T-cell (primary cell): ENCODE data around the gene ZNF581. TPM values are rescaled to one million over a fixed set of nuclear protein-coding genes. Genes with fewer than 3 reads are reported as not detected.
A peak's percentile ranks its signal among the peaks of the same experiment; 100 is the strongest.

Experiments
- ATAC-seq, 4 experiments: fragments of 200-7000 bp in 3 of 4; fragments of 150-1000 bp in 1 of 4; cut with Tn5 transposase; replicated peaks in 1 of 4; 1 replicate in 3 of 4; 2 replicates in 1 of 4; pipeline ENCODE4 v1.10.0; 2021; ENCODE audit warnings: moderate library complexity in 3 of 4, mild to moderate bottlenecking in 2 of 4, moderate number of reproducible peaks in 1 of 4
- CTCF ChIA-PET, 2 donors: fragments of 300-600 bp; sonication (Branson Sonifier 250); formaldehyde crosslinking; loops; one replicate each; lab custom pipeline; 2022; ENCODE audit warnings: antibody characterized with exemption in 2 of 2; lab: Charles Lee
- POLR2A ChIA-PET, 2 donors: fragments of 300-600 bp; sonication (Branson Sonifier 250); formaldehyde crosslinking; loops; one replicate each; lab custom pipeline; 2022; ENCODE audit warnings: antibody characterized with exemption in 2 of 2; lab: Charles Lee
- DNase-seq, 35 experiments: peaks; one replicate each; pipeline versions ENCODE4 v3.0.0 to v3.0.0-alpha.2; 2013 to 2023
- H3K27ac ChIP-seq: one replicate; pipeline ENCODE4 v1.5.1; 2013; ENCODE audit warnings: low read length
- H3K27me3 ChIP-seq, 2 experiments: replicated peaks in 1 of 2; 1 replicate in 1 of 2; 2 replicates in 1 of 2; pipeline versions ENCODE4 v1.6.1 to v1.7.0; 2013; ENCODE audit warnings: low read length in 1 of 2, mixed read lengths in 1 of 2; ENCODE audit not compliant: control insufficient read depth in 2 of 2, insufficient read depth in 2 of 2; ENCODE audit errors: extremely low read depth in 1 of 2
- H3K36me3 ChIP-seq, 2 donors: 1 replicate in 1 of 2; 2 replicates in 1 of 2; pipeline versions ENCODE4 v1.6.1 to v1.7.0; 2013; ENCODE audit warnings: low read length in 1 of 2; ENCODE audit not compliant: control insufficient read depth in 2 of 2, insufficient read depth in 1 of 2; ENCODE audit errors: extremely low read depth in 1 of 2
- H3K4me1 ChIP-seq, 2 experiments: 1 replicate in 1 of 2; 2 replicates in 1 of 2; pipeline versions ENCODE4 v1.6.1 to v1.7.0; 2013; ENCODE audit warnings: low read length in 2 of 2, mixed read lengths in 1 of 2; ENCODE audit not compliant: insufficient read depth in 2 of 2, control insufficient read depth in 1 of 2; ENCODE audit errors: extremely low read depth in 1 of 2
- H3K4me3 ChIP-seq, 2 donors: 1 replicate in 1 of 2; 2 replicates in 1 of 2; pipeline versions ENCODE4 v1.5.1 to v1.7.0; 2013; ENCODE audit warnings: mild to moderate bottlenecking in 2 of 2, low read length in 1 of 2, moderate library complexity in 1 of 2; ENCODE audit not compliant: control insufficient read depth in 1 of 2; ENCODE audit errors: extremely low read depth in 1 of 2
- H3K9me3 ChIP-seq: 2 replicates; pipeline ENCODE4 v1.7.0; 2013
- H3K27ac Mint-ChIP-seq, 2 donors: one replicate each; pipeline ENCODE4 v1.8.0; 2020 to 2021; ENCODE audit warnings: mild to moderate bottlenecking in 2 of 2, mixed read lengths in 2 of 2
- H3K27me3 Mint-ChIP-seq, 2 donors: one replicate each; pipeline ENCODE4 v1.8.0; 2021 to 2022; ENCODE audit warnings: mixed read lengths in 2 of 2
- H3K36me3 Mint-ChIP-seq: one replicate; pipeline ENCODE4 v1.8.0; 2021; ENCODE audit warnings: mixed read lengths
- H3K4me1 Mint-ChIP-seq, 3 donors: one replicate each; pipeline ENCODE4 v1.8.0; 2020 to 2022; ENCODE audit warnings: mixed read lengths in 3 of 3, mild to moderate bottlenecking in 1 of 3
- H3K4me3 Mint-ChIP-seq, 3 donors: one replicate each; pipeline ENCODE4 v1.8.0; 2020 to 2022; ENCODE audit warnings: mild to moderate bottlenecking in 3 of 3, mixed read lengths in 3 of 3, moderate library complexity in 3 of 3
- H3K9me3 Mint-ChIP-seq, 3 donors: one replicate each; pipeline ENCODE4 v1.8.0; 2020 to 2022; ENCODE audit warnings: mixed read lengths in 3 of 3
- WGBS: methylation state at CpG from one replicate; pipeline ENCODE4 v1.1.5; 2013; ENCODE audit warnings: missing lambda C conversion rate; ENCODE audit not compliant: insufficient coverage; 5-methylcytosine and 5-hydroxymethylcytosine counted together
- total RNA-seq, 35 experiments: library from RNA in 6 of 35; stranded (reverse) in 6 of 35; fragments of 120-200 nt in 1 of 35; gene quantifications; one replicate each; pipeline versions ENCODE4 v1.2.1 to v1.2.4 and lab custom pipeline; 2013 to 2026

The ZNF581 gene
- total RNA-seq, 5 donors from 2014 or later (not counting 1 experiment from before 2014, with no cell fraction given), result 26.4 to 38.7 (median 31.9) TPM

- Mint-ChIP-seq H3K27me3 (no peaks in the 10 kb centered on the region), H3K4me3 (peak overlapping the region in 1 of 3 donors; percentile 84), H3K4me1 (peaks cover 53 to 59% (median 57%) of the 10 kb centered on the region in 3 donors), H3K27ac (peak overlapping the region in 1 of 2 donors; percentile 95), H3K36me3 (peaks cover 3% of the 10 kb centered on the region), H3K9me3 (no peaks in the 10 kb centered on the region)
- Histone ChIP-seq H3K9me3 (no peaks in the 10 kb centered on the region), H3K4me3 (no peak overlapping the region), H3K36me3 (peaks cover 0 to 3% of the 10 kb centered on the region in 2 donors), H3K4me1 (peaks cover 30 to 44% of the 10 kb centered on the region in 2 experiments), H3K27me3 (no peaks in the 10 kb centered on the region), H3K27ac (no peak overlapping the region)
- CTCF ChIA-PET, result interaction anchor here (0.6 to 4.4 kb wide), 4 partner anchors 9 to 71 kb away, joined by 4 to 42 read pairs (median 14); partner anchors contain the start of gene ZNF865 (in 1 of the 2)
- POLR2A ChIA-PET, result interaction anchor here in 1 of 2 donors (0.8 kb wide), 1 partner anchor 10 kb away, joined by 3 read pairs; no protein-coding TSS in a partner anchor
- DNase-seq (no peak), ATAC-seq (no peak)
- 98% methylated on average over 6 of the region's 7 CpGs for WGBS
Observed at GRCh38 chr19:55623130-55623529, 20.3 kb upstream of the ZNF581 start.

- Histone ChIP-seq H3K27me3 (no peaks in the 10 kb centered on the region), H3K4me1 (peaks cover 30 to 44% of the 10 kb centered on the region in 2 experiments), H3K27ac (peak overlapping the region; percentile 33), H3K36me3 (peaks cover 0 to 3% of the 10 kb centered on the region in 2 donors), H3K4me3 (no peak overlapping the region), H3K9me3 (no peaks in the 10 kb centered on the region)
- Mint-ChIP-seq H3K36me3 (peaks cover 3% of the 10 kb centered on the region), H3K27me3 (no peaks in the 10 kb centered on the region), H3K9me3 (no peaks in the 10 kb centered on the region), H3K4me3 (peak overlapping the region in 2 of 3 donors; percentile 84 to 87), H3K4me1 (peaks cover 54 to 59% (median 57%) of the 10 kb centered on the region in 3 donors), H3K27ac (peak overlapping the region; percentile 94 to 95)
- ATAC-seq, result no peak
- ChIA-PET CTCF (interaction anchor here (0.5 to 4.4 kb wide), 6 partner anchors 8 to 120 kb away, joined by 4 to 42 read pairs (median 8); partner anchors contain the start of gene ZNF865 (in 1 of the 2)), POLR2A (interaction anchor here in 1 of 2 donors (1.5 kb wide), 1 partner anchor 147 kb away, joined by 13 read pairs; the partner anchor contains the start of gene ZNF628)
- WGBS, result 97% methylated on average over 5 of the region's 7 CpGs
- DNase-seq, result no peak
Observed at GRCh38 chr19:55623561-55623960, 19.9 kb upstream of the ZNF581 start.

- Mint-ChIP-seq H3K27ac (peak within 1 kb of the TSS; percentile 94 to 95), H3K4me1 (peaks cover 54 to 58% (median 55%) of the 10 kb centered on the region in 3 donors), H3K27me3 (no peaks in the 10 kb centered on the region), H3K4me3 (peak within 1 kb of the TSS; percentile 84 to 87 (median 86)), H3K36me3 (peaks cover 3% of the 10 kb centered on the region), H3K9me3 (no peaks in the 10 kb centered on the region)
- peaks cover 30 to 44% of the 10 kb centered on the region in 2 experiments for H3K4me1 ChIP-seq
- H3K36me3 ChIP-seq, result peaks cover 0 to 3% of the 10 kb centered on the region in 2 donors
- ATAC-seq (peak; percentile 68 to 86 (median 78)), DNase-seq (peak; percentile 85 to 97 (median 91))
- CTCF ChIA-PET, result interaction anchor here (0.5 to 4.4 kb wide), 15 partner anchors 9 to 453 kb away, joined by 3 to 42 read pairs (median 5); partner anchors contain the start of genes ISOC2 (in 1 of the 2), U2AF2 (in 1 of the 2), ZNF524 (in 1 of the 2) and ZNF865 (in 1 of the 2)
- under 1% methylated on average over 45 of the region's 56 CpGs for WGBS
- POLR2A ChIA-PET, result interaction anchor here (0.6 to 1.7 kb wide), 10 partner anchors 9 to 163 kb away, joined by 3 to 14 read pairs (median 6); partner anchors contain the start of genes FIZ1 (in 2 of the 2), ISOC2 (in 1 of the 2), ZNF524 (in 1 of the 2) and ZNF628 (in 1 of the 2)
- H3K27me3 ChIP-seq, result peaks cover 0 to 3% of the 10 kb centered on the region in 2 experiments
- no peaks in the 10 kb centered on the region for H3K9me3 ChIP-seq
- peak within 1 kb of the TSS; percentile 52 to 58 for H3K4me3 ChIP-seq
- peak within 1 kb of the TSS; percentile 88 for H3K27ac ChIP-seq
Observed at GRCh38 chr19:55624109-55625003, 19.1 kb upstream of the ZNF581 start, which contains the start of gene ZNF784. Gene ZNF784, minus strand, starts transcription at chr19:55624566. Its CDS starts 5 bp downstream, at chr19:55624561.

DNA sequence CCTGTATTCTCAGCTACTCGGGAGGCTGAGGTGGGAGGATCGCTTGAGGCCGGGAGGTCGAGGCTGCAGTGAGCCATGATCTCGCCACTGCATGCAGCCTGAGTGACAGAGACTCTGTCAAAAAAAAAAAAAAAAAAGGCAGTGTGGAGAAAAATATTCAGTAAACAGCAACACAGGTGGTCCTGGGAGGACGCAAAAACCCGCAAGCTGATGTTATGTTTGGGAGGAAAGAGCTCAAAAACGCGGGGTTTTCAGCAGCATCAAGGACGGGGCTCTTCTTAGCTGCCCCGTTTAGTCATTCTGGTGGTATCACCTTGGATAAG lies 18.5 kb upstream of the ZNF581 start:
- H3K4me1 ChIP-seq, result peaks cover 30 to 44% of the 10 kb centered on the region in 2 experiments
- H3K4me3 ChIP-seq, result peak overlapping the region; percentile 52 to 58
- H3K27me3 ChIP-seq, result peaks cover 0 to 3% of the 10 kb centered on the region in 2 experiments
- H3K36me3 ChIP-seq, result peaks cover 0 to 3% of the 10 kb centered on the region in 2 donors
- H3K27ac Mint-ChIP-seq, result peak overlapping the region; percentile 94 to 95
- POLR2A ChIA-PET, result interaction anchor here (0.6 to 1.7 kb wide), 7 partner anchors 19 to 163 kb away, joined by 3 to 13 read pairs (median 5); partner anchors contain the start of genes FIZ1 (in 2 of the 2), ISOC2 (in 1 of the 2), ZNF524 (in 1 of the 2) and ZNF628 (in 1 of the 2)
- H3K9me3 ChIP-seq, result no peaks in the 10 kb centered on the region
- CTCF ChIA-PET, result interaction anchor here in 1 of 2 donors (0.6 to 4.4 kb wide), 10 partner anchors 8 to 163 kb away, joined by 3 to 42 read pairs (median 5); partner anchors contain the start of genes ISOC2, U2AF2, ZNF524 and ZNF865
- no peak for ATAC-seq
- H3K4me1 Mint-ChIP-seq, result peaks cover 48 to 53% (median 51%) of the 10 kb centered on the region in 3 donors
- H3K36me3 Mint-ChIP-seq, result peaks cover 3% of the 10 kb centered on the region
- no peaks in the 10 kb centered on the region for H3K9me3 Mint-ChIP-seq
- no peaks in the 10 kb centered on the region for H3K27me3 Mint-ChIP-seq
- peak overlapping the region; percentile 84 to 87 (median 86) for H3K4me3 Mint-ChIP-seq
- peak in 1 of 35 experiments; percentile 41 for DNase-seq
- whole genome bisulfite sequencing, result 45% methylated on average over 7 of the region's 11 CpGs
- H3K27ac ChIP-seq, result peak overlapping the region; percentile 88

DNA sequence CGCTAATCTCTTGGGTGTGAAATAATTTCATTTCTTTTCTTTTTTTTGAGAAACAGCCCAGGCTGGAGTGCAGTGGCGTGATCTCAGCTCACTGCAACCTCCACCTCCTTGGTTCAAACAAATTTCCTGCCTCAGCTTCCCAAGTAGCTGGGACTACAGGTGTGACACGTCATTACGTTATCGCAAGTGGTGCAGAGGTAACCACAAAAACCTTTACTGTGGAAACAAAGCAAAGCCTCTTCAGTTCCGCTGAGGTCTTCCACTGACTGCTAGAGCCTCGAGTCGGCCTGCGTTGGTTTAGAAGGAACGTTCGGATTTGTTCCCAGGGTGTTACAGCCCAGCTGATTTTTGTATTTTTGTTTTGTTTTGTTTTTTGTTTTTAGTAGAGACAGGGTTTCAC lies 17.1 kb upstream of the ZNF581 start:
- Mint-ChIP-seq H3K27me3 (no peaks in the 10 kb centered on the region), H3K9me3 (no peaks in the 10 kb centered on the region), H3K4me1 (peaks cover 38 to 40% (median 38%) of the 10 kb centered on the region in 3 donors), H3K36me3 (peaks cover 3% of the 10 kb centered on the region), H3K4me3 (peak overlapping the region; percentile 71 to 76 (median 76)), H3K27ac (peak overlapping the region; percentile 92 to 95)
- DNase-seq (peak in 32 of 35 experiments; percentile 33 to 89 (median 57)), ATAC-seq (peak; percentile 33 to 79 (median 66))
- Histone ChIP-seq H3K36me3 (peaks cover 0 to 3% of the 10 kb centered on the region in 2 donors), H3K27ac (peak overlapping the region; percentile 60), H3K27me3 (peaks cover 0 to 3% of the 10 kb centered on the region in 2 experiments), H3K4me3 (no peak overlapping the region), H3K4me1 (peaks cover 21 to 33% of the 10 kb centered on the region in 2 experiments), H3K9me3 (no peaks in the 10 kb centered on the region)
- ChIA-PET POLR2A (interaction anchor here (0.5 to 1.0 kb wide), 3 partner anchors 165 to 453 kb away, joined by 3 to 7 read pairs (median 4); partner anchors contain the start of gene ISOC2 (in 1 of the 2)), CTCF (interaction anchor here in 1 of 2 donors (0.6 to 4.4 kb wide), 9 partner anchors 11 to 563 kb away, joined by 3 to 42 read pairs (median 4); partner anchors contain the start of genes FIZ1, KMT5C, RDH13 and ZNF524)
- 15% methylated on average over 10 of the region's 11 CpGs for WGBS
